Renal cortex interstitium (tissue), 11 donors: ENCODE data around the gene PHF12. TPM values are rescaled to one million over a fixed set of nuclear protein-coding genes. Genes with fewer than 3 reads are reported as not detected.

Source experiments
- DNase-seq, 11 donors: peaks; one replicate each; pipeline ENCODE4 v3.0.0-alpha.2; 2013; ENCODE audit warnings: low read depth in 9 of 11, low spot score in 4 of 11; ENCODE audit errors: extremely low read depth in 1 of 11
- polyA plus RNA-seq, 3 donors: library from polyadenylated mRNA; unstranded; fragments of 120-200 nt; gene quantifications; one replicate each; pipeline ENCODE4 v1.2.1, GENCODE V29; 2013; ENCODE audit not compliant: insufficient read length in 3 of 3

The PHF12 gene
- polyA plus RNA-seq, 3 donors = 48.2 to 58.1 (median 51.2) TPM

- no peak for DNase-seq
These were observed 32.2 kb upstream of the PHF12 start for GRCh38 chr17:28983286-28984230.

- no peak for DNase-seq
These were observed 30.9 kb upstream of the PHF12 start for GRCh38 chr17:28982131-28982793.

- no peak for DNase-seq
These were observed 27.1 kb upstream of the PHF12 start for GRCh38 chr17:28978356-28978964.

GRCh38 chr17:28977659-28978355 lies 26.5 kb upstream of the PHF12 start:
- DNase-seq = no peak

GRCh38 chr17:28975646-28976045 lies 24.3 kb upstream of the PHF12 start:
- DNase-seq = no peak

- no peak for DNase-seq
These were observed 23.7 kb upstream of the PHF12 start for GRCh38 chr17:28975031-28975430.

GRCh38 chr17:28974451-28974850 lies 23.1 kb upstream of the PHF12 start:
- DNase-seq = no peak

GRCh38 chr17:28973425-28973824 lies 22.1 kb upstream of the PHF12 start:
- DNase-seq = no peak

GRCh38 chr17:28972437-28972836 lies 21.1 kb upstream of the PHF12 start:
- DNase-seq = no peak

GRCh38 chr17:28970879-28971278 lies 19.6 kb upstream of the PHF12 start:
- no peak for DNase-seq

GRCh38 chr17:28969706-28970393 lies 18.5 kb upstream of the PHF12 start:
- no peak for DNase-seq

- DNase-seq = no peak
These were observed 17.6 kb upstream of the PHF12 start for GRCh38 chr17:28968914-28969295.

GRCh38 chr17:28968231-28968913 lies 17.1 kb upstream of the PHF12 start:
- DNase-seq = peak in 3 of 11 donors; percentile 57 to 73 (median 71)

GRCh38 chr17:28967221-28968135 lies 16.2 kb upstream of the PHF12 start:
- DNase-seq = no peak

- no peak for DNase-seq
These were observed 12.5 kb upstream of the PHF12 start for GRCh38 chr17:28963841-28964240.

GRCh38 chr17:28963055-28963611 lies 11.8 kb upstream of the PHF12 start:
- no peak for DNase-seq

GRCh38 chr17:28961391-28961790 lies 10.1 kb upstream of the PHF12 start:
- DNase-seq = no peak
